Activated naive CD4-positive, alpha-beta T cell treated with Interleukin-2 at 50 U/mL for 16 hours (primary cell): Measurements from ENCODE around the gene MAST4.
"Not testable (repeated sequence)": the region's sequence is repeated elsewhere in the genome, so short reads cannot be mapped to it uniquely, and the experiment has no call there.

Source experiments
- DNase-seq: peaks from one replicate; pipeline ENCODE4 v3.0.0-alpha.2; 2020

MAST4 gene

DNA sequence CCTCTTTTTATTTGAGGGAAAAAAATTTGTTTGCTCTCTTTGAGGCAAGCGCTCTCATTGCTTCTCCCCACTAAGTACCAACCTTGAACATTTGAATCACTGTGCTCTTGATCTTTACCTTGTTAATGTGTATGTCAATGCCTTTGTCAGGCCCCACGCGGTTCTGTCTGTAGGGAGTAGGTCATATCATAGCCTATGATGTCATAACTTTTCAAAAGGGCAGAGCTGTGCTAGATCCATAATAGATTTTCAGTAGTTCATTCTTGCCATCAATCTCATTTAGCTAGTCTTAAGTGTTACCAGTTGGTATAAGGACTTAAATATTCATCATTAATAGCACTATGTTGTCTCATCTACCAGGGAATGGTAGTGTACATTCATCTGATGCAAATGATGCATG is 56.6 kb downstream of the MAST4 start:
- DNase-seq, result no peak

DNA sequence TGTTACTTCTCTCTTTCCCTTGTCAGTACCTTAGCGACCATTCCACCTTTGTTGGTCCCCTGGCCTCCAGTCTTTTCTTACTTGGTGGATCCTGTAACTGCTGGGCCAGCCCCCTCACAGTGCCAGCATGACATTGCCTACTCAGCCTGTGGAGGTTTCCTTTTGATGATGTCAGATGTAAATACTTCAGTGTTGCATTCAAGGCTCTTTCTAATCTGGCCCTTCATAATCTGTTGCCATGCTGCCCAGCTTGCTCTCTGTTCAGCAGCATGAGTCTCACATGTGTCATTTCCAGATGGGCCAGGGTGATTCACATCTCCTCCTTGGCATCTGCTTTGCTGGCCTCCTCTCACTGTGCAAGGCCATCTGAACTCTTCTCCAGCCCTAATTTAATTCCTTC is 57.1 kb downstream of the MAST4 start:
- no peak for DNase-seq

DNA sequence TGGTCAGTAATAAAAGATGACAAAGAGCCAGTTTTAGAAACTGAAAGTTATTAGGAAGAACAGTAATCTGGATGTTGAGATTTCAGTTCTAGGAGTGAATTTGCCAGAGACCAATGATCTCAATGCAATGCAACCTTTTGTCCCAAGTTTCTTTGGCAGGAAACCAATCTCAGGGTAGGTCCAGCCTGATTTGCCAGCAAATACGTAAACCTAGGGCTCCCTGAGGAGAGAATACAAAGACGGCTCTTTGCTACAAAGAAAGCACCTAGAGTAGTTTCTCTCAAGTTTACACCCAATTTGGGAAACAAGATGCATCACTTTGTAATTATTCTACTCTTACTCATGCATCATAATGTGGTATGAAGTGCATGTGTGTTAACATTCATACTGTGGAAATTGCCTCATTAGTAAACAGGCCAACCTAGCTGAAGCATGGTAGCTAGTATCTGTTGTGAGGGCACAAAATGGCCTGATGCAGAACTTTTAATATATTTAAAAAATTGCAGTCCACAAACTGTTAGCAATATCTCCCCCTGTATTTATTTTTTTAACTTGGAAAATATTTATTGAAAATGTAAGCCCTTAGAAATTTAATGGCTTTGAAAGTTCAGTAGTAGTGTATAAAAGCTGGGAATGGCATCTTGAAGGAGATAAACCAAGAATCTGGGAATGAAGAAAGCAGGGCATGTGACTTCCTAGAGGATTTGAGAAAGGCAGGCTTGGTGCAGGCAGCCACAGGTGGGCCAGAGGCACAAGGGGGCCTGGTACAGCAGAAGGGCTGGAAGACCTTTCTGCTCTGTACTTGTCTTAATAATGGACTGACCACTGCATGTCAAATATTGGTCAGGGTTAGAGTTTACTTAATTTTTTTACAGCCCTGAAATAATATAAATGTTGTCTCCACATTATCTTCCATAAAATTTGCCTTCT is 59.5 kb downstream of the MAST4 start:
- DNase-seq, result no peak

DNA sequence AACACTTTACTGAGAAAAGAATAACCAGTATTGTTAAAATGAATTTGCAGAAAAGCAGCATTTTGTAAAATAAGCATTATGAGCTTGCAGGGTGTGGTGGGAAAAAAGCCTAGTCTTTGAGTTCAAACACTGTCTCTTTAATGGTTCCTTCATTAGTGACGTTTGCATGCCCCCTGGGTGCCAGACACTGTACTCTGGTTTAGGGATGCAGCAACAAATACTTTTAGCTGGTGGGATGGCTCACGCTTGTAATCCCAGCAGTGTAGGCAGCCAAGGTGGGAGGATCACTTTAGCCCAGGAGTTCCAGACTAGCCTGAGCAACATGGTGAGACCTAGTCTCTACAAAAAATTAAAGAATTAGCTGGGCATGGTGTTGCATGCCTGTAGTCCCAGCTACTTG is 62.3 kb downstream of the MAST4 start:
- DNase-seq, result no peak

DNA sequence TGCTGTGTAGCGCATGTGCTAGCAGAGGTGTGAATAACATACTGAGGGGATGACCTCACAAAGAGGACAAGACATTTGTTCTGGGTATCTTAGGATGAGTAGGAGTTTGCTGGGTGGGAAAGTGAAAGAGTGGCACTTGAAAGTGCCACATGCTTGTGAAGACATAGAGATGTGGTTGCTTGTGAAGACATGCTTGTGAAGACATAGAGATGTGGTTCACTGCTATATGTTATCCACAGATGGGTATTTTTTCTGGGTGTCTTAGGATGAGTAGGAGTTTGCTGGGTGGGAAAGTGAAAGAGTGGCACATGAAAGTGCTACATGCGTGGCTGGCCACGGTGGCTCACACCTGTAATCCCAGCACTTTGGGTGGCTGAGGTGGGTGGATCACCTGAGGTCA is 63.6 kb downstream of the MAST4 start:
- no peak for DNase-seq

DNA sequence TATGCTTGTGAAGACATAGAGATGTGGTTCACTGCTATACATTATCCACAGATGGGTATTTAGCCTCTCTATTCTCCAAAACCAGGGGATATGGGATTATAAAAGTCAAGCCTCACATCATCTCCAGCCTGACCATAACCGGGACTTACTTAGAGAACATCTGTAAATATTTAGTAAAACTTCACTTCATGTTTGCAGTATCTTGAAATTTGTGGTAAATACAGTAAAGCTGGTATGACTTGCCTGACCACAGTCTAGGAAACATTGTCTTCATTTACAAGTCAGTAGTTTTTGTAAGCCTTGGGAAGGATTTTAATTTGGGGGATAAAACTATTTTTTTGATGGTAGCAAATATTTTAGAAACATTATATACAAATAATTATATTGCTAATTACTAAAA is 64.2 kb downstream of the MAST4 start:
- no peak for DNase-seq

DNA sequence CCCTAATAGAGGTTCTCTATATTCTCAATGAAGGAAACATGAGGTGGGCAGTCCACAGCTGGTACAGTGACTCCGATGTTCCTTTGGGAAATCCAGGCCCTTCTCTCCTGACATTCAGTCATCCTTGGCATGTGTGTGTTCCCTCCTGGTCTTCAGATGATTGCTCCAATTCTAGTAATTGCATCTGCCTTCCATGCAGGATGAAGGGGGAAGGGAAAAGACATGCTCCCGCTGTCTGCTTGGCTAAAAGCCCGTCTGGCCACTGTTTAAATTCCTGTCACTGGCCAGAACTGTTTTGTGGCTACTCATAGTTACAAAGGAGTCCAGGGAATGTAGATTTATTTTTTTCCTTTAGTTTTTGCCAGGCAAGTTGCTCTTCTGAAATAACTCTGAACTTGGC is 65.0 kb downstream of the MAST4 start:
- no peak for DNase-seq

DNA sequence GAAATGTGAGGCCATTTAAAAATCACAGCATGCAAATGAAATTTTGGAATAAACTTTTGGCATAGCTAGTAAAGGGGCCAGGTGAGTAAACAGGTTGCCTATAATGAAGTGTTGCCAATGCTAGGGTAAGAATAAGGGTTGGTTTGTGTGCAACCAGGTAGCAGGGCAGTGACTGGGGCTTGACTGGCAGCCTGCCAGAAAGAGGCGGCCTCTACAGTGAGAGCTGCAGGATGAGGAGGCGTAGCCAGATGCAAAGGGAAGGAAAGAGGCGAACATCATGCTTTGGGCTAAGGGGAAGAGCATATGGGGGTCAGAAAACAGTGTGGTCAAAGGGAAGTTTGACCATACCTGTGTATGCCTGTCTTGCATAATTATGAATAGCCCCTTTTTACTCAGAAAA is 70.6 kb downstream of the MAST4 start:
- no peak for DNase-seq

DNA sequence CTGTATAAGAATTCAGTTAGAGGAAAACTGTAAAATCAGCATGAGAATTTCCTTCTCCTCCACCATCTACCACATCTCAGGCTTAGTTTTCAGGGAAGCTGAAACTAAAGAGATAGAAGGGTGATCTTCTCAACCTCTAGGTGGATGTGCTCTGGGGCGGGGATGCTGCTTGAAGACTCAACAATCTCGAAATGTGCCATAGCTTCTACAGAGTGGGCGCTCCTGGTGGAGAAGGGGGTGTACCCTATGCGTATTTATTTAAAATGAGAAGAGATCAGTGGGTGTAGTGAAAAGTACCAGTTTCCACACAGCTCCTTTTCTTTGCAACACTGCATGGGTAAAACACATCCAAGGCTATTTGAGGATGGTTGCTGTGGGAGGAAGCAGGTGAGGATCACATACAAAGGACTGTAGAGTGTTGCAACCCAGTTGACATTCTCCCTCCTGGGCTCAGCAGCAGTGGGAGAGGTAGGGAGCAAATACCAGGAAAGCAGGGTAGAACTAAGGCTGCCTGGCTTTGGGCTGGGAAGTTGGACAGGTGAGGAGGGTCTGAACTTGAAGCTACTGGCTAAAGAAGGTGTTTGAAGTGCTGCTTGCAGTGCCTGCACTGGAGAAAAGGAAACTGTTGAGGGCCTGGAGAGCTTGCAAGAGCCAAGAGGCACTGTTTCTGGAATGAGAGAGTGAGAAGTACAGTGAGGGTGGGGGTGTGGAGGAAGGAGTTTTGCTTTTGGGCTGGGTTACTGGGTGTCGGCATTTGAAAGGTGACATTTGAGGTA is 73.1 kb downstream of the MAST4 start:
- DNase-seq, result no peak

DNA sequence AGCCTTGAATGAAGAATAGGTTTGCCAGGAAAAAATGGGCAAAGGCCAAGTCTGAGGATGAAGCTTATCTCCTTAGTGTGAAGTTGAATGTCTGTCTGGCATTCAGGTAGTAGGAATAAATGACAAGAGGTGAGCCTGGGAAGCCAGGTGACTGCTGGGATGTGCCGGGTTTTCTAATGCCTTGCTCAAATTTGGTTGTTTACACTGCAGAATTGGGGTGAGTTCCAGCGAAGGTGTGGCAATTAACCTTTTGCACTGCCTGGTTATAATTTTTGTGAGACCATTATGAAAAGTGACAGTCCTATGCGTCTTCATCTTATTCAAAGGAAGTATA is 73.6 kb downstream of the MAST4 start:
- no peak for DNase-seq

DNA sequence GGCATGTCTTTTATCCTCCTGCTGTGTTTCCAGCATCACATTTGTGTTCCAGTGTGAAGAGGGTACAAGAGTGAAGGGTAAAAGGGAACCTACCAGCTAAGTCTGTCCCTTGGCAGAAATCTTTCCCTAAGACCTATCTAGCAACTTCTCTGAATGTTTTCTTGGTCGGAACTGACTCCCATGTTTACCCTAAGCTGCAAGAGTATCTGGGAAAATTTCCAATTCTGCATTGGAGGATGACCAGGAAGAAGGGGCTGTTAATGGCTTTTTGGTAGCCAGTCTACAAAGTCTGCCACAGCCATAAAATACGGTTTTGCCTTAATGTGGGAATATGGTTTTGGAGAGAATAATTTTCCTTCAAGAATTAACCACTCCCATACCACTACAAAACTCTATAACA is 75.1 kb downstream of the MAST4 start:
- DNase-seq, result no peak

DNA sequence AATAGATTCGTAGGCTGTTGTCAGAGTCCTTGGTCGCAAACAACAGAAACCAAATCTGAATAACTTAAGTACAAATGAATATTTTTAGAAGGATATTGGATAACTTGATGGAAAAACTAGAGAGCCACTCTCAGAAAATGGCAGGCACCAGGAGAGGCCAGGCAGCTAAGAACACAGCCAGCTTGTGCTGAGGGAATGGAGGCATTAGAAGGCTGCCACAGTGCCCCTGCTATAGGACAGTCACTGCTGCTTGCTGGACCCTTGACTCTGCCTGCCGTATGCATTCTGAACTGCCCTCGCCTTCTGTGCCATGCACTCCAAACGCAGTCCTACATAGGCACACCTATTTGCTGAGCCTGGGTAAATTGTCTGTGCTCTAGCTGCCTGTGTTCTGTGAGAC is 78.6 kb downstream of the MAST4 start:
- DNase-seq, result no peak

DNA sequence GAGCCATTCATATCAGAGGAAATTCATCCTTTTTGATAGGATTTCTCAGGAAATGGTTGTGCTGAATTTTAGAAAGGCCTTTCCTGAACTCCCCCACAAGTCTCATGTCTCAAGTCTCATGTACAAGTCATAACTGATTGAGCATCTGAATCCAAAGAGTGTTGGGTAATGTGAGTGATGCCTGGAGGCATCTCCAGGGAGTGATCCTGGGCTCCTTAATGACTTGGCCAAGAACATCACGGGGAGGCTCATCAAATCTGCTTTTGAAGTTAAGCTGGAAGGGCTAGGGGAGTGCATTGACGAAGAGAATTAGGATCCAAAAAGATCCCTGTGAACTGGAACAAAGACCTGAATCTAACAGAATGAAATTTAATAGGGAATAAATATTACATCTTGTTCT is 79.2 kb downstream of the MAST4 start:
- DNase-seq, result no peak

DNA sequence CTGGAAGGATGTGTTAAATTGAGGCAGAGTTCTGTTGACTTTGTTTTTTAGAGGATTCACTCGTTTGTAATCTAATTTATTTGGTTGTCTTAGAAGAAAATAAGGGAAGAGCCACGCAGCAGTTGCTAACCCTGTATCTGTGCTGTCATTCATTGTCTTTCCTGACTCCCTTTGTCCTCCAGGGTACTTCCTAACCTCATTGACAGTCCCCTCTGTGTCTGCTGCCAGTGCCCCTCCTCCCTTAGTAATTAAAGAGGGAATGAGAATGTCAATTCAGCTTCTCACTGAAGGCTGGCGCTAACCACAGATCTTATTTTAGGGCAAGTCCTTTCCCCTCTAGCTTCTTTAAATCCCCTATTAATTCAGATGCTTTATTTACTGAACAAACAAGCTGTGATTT is 84.0 kb downstream of the MAST4 start:
- no peak for DNase-seq

DNA sequence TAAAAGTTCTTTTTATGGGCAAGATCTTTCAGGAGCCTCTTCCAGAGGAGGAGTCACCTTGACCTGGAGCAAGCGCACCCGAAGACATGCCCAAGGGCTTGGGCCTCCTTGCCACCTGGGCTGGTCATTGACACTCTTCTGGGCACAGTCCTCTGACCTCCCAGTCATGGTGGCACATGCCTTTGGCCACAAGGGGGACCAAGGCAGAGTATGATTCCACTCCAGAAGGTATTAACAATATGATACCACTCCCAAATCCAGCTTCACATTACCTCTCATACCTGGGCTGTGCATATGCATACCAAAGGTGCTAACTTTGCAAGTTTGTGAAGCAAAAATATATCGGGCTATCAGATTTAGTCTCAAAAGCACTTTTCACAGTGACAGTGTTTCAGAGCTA is 84.6 kb downstream of the MAST4 start:
- DNase-seq, result no peak

DNA sequence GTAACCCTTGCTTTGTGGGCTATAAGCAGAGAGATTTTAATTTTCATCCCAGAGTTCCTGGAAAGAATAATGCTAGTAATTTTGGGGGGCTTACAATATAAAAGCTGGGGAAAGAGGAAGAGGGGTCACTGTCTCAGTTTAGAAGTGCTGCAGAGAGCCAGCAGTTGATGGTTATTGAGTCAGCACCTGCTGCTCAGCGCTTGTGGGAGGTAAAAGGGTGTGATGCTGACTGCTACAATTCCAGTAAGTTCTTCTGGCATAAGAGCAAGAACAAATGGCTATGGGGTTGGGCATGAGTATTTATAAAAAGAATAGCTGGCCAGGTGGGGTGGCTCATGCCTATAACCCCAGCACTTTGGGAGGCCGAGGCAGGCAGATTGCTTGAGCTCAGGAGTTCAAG is 88.5 kb downstream of the MAST4 start:
- no peak for DNase-seq

DNA sequence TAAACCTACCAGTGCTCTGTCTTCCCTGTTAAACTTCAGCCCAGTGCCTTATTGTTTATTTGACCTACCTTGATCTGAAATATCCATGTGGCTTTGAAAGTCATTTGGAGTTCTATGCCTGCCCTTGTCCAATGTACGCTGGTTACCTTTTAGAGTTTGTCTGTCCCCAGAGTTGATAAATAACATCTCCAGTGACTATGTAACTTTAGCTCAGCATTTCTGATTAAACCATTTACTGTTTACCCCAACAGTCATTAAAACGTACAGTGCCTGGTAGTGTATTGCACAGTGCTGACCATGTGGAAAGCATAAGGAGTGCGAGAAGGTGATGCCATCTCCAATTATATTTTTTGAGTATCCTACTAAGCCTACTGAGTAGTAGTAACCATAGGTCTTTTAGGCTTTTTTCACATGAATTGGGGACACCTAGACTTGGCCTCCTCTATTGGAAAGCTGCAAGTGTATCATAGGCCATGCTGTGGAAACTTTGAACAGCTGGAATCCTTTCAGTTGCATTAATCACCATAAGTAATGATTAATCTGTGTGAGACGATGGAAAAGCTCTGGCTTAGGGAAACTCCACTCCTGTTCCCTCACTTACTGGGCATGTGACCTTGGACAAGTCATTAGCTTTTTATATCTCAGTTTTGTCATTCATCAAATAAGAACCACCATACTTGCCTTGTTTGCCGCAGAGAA is 93.5 kb downstream of the MAST4 start:
- no peak for DNase-seq

DNA sequence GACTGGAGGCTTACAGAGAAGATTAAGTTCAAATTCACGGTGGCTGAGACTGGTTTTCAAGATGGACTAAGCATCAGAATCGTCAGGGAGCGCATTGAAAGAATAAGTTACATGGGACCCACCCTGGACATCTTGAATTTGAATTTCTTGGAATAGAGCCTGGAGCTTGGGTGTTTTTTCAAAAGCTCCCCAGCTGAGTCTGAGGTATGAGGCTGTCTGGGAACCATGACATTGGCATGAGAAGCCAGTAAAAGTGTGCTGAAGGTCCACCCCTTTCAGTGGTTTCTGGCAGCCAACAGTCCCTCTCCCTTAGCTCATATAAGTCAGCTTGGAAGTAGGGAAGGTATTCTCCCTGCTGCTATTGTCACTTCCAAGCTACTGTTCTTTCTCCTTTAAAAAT is 97.8 kb downstream of the MAST4 start:
- no peak for DNase-seq

DNA sequence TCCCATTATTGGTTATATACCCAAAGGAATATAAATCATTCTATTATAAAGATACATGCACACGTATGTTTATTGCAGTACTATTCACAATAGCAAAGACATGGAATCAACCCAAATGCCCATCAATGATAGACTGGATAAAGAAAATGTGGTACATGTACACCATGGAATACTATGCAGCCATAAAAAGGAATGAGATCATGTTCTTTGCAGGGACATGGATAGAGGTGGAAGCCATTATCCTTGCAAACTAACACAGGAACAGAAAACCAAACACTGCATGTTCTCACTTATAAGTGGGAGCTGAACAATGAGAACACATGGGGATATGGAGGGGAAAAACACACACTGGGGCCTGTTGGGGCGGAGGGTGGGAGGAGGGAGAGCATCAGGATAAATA is 99.6 kb downstream of the MAST4 start:
- not testable (repeated sequence) for DNase-seq

DNA sequence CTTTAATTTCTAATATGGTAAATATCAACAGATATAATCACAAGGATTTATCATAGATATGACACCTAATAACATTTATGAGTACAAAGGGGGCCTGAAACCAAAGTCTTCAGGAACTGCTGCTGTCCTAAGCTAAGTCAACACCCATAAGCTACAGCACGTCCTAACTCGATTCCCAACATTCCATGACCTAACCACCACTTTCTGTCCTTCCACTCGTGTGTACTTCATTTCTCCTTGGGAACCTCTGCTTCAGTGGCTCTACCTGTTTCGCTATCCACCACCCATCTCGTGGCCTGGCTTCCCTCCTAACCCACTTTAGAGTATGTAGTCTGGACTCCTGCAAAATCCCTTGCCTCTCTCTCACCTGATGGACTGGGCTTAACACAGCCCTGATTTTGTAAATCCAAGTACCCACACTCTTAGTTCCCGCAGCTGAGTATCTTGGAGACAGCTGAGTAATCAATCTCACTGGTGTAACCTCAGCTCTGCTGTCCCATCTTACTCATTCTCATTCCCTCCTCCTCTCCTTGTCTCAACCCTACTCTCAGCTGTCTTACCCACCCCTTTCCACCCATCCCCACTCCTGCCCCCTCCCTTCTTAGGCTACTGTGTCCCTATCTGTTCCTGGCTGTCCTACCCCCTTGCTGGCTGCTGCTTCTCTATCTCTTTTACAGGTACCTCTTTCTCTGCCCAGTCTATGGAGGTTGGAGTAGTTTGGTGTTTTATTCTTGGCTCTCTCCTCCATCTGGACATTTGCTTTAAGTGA is 101.8 kb downstream of the MAST4 start:
- DNase-seq, result no peak

DNA sequence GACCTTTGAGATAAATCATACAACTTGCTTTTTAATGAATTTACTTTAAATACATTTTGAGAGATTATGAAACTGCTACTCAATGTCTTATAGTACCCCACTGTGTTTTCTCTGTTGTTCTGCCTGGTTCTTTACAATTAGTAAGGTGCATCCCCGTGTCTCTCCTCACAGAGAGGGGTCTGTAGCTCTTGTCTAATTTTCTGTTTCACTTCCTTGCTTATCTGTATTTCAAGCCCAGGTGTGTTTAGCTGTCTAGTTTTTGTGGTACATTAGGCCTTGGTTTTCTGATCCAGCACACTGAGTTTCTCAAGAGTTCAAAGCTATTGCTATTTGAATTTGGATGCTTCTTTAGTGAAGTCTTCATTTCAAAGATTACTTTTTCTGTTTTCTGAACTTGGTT is 105.1 kb downstream of the MAST4 start:
- no peak for DNase-seq

DNA sequence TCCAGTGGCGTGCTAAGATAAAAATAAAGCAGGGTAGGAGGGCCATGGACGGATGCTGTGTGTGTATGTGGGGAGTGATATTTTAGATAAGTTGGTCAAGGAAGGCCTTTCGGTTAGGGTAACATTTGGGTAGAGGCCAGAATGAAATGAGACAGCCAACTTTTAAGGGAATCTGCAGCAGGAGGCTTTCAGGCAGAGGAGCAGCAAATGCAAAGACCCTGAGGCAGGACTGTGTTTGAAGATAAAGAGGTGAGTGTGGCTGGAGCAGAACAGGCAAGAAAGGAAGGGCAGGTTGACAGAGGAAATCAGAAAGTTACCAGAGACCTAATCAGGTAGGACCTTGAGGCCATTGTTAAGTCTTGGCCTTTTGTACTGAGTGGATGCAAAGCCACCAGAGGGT is 106.2 kb downstream of the MAST4 start:
- DNase-seq, result no peak

DNA sequence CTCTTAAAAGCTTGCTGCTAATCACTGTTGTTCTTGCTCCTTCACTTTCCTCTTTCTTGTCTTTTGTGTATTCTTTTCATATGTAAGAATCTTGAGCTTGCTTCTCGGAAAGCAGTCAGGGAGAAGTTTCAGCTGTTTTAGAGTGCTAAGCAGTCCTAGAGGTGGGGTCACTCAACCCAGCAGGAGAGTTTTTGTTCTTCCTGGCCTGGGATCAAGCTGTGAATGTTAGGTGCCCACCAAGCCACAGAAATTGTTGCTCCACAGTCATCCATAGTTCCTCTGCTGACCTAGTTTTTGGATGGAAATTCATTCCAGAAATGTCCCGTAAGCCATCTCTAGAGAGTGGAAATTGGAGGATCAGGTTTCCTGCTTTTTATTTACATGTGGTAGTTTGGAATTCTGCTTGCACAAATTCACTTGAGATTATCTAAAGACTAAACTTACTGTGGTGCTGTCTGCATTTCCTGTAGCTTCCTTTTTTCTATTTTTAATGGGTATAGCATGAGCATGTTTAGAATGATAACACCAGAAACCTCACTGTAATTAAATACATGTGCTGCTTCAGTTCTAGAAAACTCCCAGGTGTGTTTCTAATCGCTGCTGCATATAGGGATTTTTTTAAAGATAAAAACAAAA is 108.7 kb downstream of the MAST4 start:
- DNase-seq, result no peak
